ENCODE measurements around the gene ST3GAL2.

DNA sequence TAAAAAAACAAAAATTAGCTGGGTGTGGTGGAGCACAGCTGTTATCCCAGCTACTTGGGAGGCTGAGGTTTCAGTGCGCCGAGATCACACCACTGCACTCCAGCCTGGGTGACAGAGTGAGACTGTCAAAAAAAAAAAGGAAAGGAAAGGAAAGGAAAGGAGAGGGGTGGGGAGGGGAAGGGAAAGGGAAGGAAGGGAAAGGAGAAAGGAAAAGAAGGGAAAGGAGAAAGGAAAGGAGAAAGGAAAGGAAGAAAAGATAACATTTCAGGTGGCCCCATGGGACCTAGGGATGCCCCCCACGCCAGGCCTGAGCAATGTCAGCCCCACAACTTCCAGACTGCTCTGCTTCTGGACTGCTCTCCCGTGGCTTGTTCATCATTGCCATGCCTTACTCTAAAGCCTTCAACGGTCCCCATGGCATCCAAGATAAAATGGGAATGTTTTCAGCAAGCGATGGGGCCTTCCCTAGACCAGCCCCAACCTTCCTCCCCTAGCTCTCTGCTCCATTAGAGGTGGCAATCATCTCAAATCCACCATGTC, 55.4 kb downstream of the ST3GAL2 start:
- TF ChIP-seq POLR2AphosphoS5 (IDR thresholded peaks at IDR 0.05; ENCODE audit: insufficient read depth in 1 of 2, low read depth in 1 of 2): no peak
- TF ChIP-seq, protein P1, sequence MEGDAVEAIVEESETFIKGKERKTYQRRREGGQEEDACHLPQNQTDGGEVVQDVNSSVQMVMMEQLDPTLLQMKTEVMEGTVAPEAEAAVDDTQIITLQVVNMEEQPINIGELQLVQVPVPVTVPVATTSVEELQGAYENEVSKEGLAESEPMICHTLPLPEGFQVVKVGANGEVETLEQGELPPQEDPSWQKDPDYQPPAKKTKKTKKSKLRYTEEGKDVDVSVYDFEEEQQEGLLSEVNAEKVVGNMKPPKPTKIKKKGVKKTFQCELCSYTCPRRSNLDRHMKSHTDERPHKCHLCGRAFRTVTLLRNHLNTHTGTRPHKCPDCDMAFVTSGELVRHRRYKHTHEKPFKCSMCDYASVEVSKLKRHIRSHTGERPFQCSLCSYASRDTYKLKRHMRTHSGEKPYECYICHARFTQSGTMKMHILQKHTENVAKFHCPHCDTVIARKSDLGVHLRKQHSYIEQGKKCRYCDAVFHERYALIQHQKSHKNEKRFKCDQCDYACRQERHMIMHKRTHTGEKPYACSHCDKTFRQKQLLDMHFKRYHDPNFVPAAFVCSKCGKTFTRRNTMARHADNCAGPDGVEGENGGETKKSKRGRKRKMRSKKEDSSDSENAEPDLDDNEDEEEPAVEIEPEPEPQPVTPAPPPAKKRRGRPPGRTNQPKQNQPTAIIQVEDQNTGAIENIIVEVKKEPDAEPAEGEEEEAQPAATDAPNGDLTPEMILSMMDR (IDR thresholded peaks at IDR 0.05): no peak
- TF ChIP-seq POLR2A (IDR thresholded peaks at IDR 0.05): no peak
